Transverse colon (tissue), 4 donors: ENCODE results near the gene KIAA1328. TPM values are rescaled to one million over a fixed set of nuclear protein-coding genes. Genes with fewer than 3 reads are reported as not detected.

Source experiments
- DNase-seq: peaks from one replicate; pipeline ENCODE4 v3.0.0-alpha.2; 2019
- H3K27ac ChIP-seq, 4 donors: fragments of 200-600 bp; sonication (generic); 2 replicates each; pipeline ENCODE4 v1.5.1; 2016 to 2018; ENCODE audit warnings: inconsistent platforms in 4 of 4
- H3K27me3 ChIP-seq: fragments of 200-600 bp; sonication (generic); 2 replicates; pipeline ENCODE4 v1.5.1; 2017; ENCODE audit warnings: inconsistent platforms
- H3K36me3 ChIP-seq, 4 donors: fragments of 200-600 bp; sonication (generic); 2 replicates each; pipeline ENCODE4 v1.5.1; 2017 to 2019; ENCODE audit warnings: inconsistent platforms in 4 of 4
- H3K4me1 ChIP-seq, 4 donors: fragments of 200-600 bp; sonication (generic); 2 replicates each; pipeline ENCODE4 v1.5.1; 2017 to 2020; ENCODE audit warnings: inconsistent platforms in 4 of 4
- H3K4me3 ChIP-seq, 4 donors: fragments of 200-600 bp; sonication (generic); 1 replicate in 1 of 4; 2 replicates in 3 of 4; pipeline versions ENCODE4 v1.5.1 to v1.6.1; 2017 to 2019; ENCODE audit warnings: inconsistent platforms in 4 of 4
- H3K9me3 ChIP-seq, 2 donors: fragments of 200-600 bp; sonication (generic); 2 replicates each; pipeline ENCODE4 v1.5.1; 2017 to 2019; ENCODE audit warnings: inconsistent platforms in 2 of 2
- EP300 ChIP-seq: sonication (generic); formaldehyde crosslinking; IDR thresholded peaks from one replicate; pipeline ENCODE4 v1.6.1; 2017; ENCODE audit warnings: antibody characterized with exemption, low read depth
- POLR2A ChIP-seq: fragments of 450-650 bp; IDR thresholded peaks from one replicate; pipeline ENCODE4 v1.6.1; 2016; ENCODE audit warnings: antibody characterized with exemption, mild to moderate bottlenecking, moderate library complexity
- POLR2AphosphoS5 ChIP-seq, 3 donors: sonication (generic); formaldehyde crosslinking; IDR thresholded peaks; one replicate each; pipeline ENCODE4 v1.6.1; 2016; ENCODE audit warnings: antibody characterized with exemption in 3 of 3
- WGBS, 2 donors: methylation state at CpG; one replicate each; pipeline ENCODE4 v1.1.5; 2018; ENCODE audit warnings: low coverage in 1 of 2; 5-methylcytosine and 5-hydroxymethylcytosine counted together
- in situ Hi-C, 4 donors: fragments of 200-750 bp; cut with MboI; loops; one replicate each; pipeline versions ENCODE4 v1.15.0 to v1.15.1; 2017; ENCODE audit warnings: low sequenced_read_pairs in 3 of 4, low pct_ligation_motif_present in 1 of 4, low pct_unique_long_range_greater_than_20kb in 1 of 4
- intact Hi-C: fragments of 100-400 bp; cut with DNase I; formaldehyde crosslinking; loops from one replicate; pipeline ENCODE4 v1.15.1; 2023; ENCODE audit warnings: low total_unique reads
- total RNA-seq, 4 donors: library from RNA; depleted of rRNA; stranded (reverse); fragments of >200 nt; gene quantifications; one replicate each; pipeline ENCODE4 v1.1.0, GENCODE V29; 2016
- TF ChIP-seq, protein P1 (sequence below), 5 experiments: fragments of 200-600 bp in 3 of 5; fragments of 450-650 bp in 2 of 5; sonication (generic) in 3 of 5; IDR thresholded peaks; 1 replicate in 2 of 5; 2 replicates in 3 of 5; pipeline ENCODE4 v1.5.1; 2016 to 2017; ENCODE audit warnings: antibody characterized with exemption in 5 of 5, inconsistent platforms in 3 of 5, mild to moderate bottlenecking in 2 of 5, moderate library complexity in 1 of 5

Gene KIAA1328
- total RNA-seq, 4 donors from 2014 or later = 3.6 to 14.3 (median 11.3) TPM

DNA sequence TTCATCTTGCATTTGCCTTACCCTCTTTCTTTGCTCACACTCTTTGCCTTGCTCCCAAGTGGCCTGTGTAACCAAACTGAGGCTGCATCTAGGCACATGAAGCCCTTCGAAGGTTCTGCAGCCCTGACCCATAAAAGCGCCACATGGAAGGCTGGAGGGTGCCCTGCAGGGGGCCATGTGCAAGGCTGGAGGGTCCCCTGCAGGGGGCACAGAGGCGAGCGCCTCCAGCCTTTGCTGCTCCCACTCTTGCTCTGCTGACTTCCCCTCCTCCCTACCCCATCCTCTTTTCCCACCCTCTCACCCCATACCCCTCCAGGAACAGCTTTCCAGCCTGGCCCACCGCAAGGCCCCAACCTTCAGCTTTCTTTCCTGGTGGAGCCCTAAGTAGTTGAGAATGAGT lies 419.4 kb downstream of the KIAA1328 start:
- Histone ChIP-seq H3K4me3 (no peak overlapping the region), H3K27me3 (peaks cover 56% of the 10 kb centered on the region), H3K27ac (no peak overlapping the region), H3K36me3 (no peaks in the 10 kb centered on the region), H3K9me3 (no peaks in the 10 kb centered on the region), H3K4me1 (peaks cover 0 to 4% (median 0%) of the 10 kb centered on the region in 4 donors)
- in situ Hi-C loops = loop anchor here in 1 of 4 donors (25.0 kb wide), 1 partner anchor 114 kb away; no protein-coding TSS in a partner anchor
- no peak for DNase-seq
- 86 to 100% methylated on average over 1 to 5 of the region's 5 CpGs for WGBS, 2 donors
- intact Hi-C loops = no loop called here
- TF ChIP-seq, protein P1, sequence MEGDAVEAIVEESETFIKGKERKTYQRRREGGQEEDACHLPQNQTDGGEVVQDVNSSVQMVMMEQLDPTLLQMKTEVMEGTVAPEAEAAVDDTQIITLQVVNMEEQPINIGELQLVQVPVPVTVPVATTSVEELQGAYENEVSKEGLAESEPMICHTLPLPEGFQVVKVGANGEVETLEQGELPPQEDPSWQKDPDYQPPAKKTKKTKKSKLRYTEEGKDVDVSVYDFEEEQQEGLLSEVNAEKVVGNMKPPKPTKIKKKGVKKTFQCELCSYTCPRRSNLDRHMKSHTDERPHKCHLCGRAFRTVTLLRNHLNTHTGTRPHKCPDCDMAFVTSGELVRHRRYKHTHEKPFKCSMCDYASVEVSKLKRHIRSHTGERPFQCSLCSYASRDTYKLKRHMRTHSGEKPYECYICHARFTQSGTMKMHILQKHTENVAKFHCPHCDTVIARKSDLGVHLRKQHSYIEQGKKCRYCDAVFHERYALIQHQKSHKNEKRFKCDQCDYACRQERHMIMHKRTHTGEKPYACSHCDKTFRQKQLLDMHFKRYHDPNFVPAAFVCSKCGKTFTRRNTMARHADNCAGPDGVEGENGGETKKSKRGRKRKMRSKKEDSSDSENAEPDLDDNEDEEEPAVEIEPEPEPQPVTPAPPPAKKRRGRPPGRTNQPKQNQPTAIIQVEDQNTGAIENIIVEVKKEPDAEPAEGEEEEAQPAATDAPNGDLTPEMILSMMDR (IDR thresholded peaks at IDR 0.05) = no peak
- TF ChIP-seq EP300 (no peak), POLR2A (no peak), POLR2AphosphoS5 (IDR thresholded peaks at IDR 0.05) (no peak)

DNA sequence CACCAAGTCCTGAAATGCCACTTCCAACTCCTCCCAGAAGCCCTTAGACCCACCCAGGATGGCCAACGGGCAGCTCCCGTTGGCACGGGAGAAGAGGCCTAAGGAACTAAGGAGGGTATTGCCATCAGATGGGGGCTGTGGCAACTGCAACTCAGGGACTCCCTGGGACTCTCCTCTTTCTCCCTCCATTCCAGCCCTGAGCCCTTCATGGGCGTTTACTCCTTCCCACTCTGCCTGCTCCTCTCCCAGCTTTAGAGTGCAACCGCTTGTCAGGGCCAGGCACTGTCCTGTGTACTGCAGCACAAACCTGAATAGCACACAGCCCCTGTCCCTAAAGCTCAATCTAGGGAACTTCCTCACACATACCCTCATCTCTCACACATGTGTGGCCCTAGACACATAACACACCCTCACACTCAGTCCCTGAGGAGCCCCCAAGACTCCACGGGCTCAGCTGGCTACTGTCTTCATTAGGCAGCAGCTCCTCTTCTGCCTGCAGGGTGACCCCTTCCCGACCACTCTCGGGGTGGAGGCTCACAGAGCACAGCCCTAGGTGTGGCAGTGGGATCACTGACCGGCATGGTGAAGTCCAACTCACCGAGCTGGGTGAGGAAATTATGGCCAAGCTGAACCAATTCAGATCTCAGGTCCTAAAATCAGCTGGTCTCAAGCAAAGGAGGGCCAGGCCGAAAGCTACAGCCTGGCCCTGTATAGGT lies 420.4 kb downstream of the KIAA1328 start:
- peaks cover 0 to 8% (median 6%) of the 10 kb centered on the region in 4 donors for H3K4me1 ChIP-seq
- WGBS, 2 donors = 80% methylated on average over 11 of the region's 11 CpGs; no CpG with 5 or more reads in 1 of the 2 donors
- in situ Hi-C loops (loop anchor here in 1 of 4 donors (25.0 kb wide), 1 partner anchor 113 kb away; no protein-coding TSS in a partner anchor), intact Hi-C loops (no loop called here)
- H3K27me3 ChIP-seq = peaks cover 56% of the 10 kb centered on the region
- no peaks in the 10 kb centered on the region for H3K9me3 ChIP-seq
- TF ChIP-seq POLR2AphosphoS5 (IDR thresholded peaks at IDR 0.05) (no peak), EP300 (no peak), POLR2A (no peak)
- TF ChIP-seq, protein P1 (IDR thresholded peaks at IDR 0.05) = no peak
- no peak for DNase-seq
- no peaks in the 10 kb centered on the region for H3K36me3 ChIP-seq
- H3K27ac ChIP-seq = no peak overlapping the region
- no peak overlapping the region for H3K4me3 ChIP-seq

DNA sequence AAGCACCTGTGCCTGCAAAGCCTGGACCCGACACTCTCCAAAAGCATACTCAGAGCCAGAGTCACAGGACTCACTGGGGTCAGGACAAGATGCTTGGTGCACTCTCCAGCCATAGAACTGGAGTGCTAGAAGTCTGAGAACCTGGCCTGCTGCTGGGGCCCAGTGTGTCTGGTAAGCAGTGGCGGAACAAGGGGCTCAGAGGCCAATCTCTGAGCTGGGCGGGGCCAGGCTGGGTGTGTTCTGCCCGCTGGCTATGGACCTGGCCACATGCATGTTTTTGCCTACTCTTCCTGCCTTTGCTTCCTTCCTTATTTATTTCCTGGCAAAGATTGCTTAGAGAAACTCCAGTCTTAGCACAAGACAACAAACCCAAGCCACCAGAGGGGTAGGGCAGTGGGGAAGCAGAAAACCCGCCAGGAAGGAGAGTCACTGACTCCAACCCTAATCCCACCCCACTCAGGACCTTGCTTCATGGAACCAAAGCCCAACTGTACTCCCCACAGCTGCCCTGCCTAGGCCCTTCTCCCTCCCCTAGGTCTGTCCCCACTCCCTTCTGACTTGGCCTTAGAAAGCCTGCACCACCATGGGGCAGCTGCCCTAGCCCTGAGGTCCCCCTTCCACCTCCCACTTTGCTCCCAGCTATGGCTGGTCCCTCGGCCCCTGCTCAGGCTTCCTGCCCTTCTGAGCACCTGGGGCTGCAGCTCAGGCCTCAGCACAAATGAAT lies 421.1 kb downstream of the KIAA1328 start:
- in situ Hi-C loops = loop anchor here in 1 of 4 donors (25.0 kb wide), 1 partner anchor 112 kb away; no protein-coding TSS in a partner anchor
- 66% methylated on average over 6 of the region's 6 CpGs; no CpG with 5 or more reads in 1 of the 2 donors for WGBS, 2 donors
- peaks cover 56% of the 10 kb centered on the region for H3K27me3 ChIP-seq
- peaks cover 0 to 12% (median 10%) of the 10 kb centered on the region in 4 donors for H3K4me1 ChIP-seq
- no peaks in the 10 kb centered on the region for H3K9me3 ChIP-seq
- intact Hi-C loops = no loop called here
- no peak overlapping the region for H3K4me3 ChIP-seq
- DNase-seq = no peak
- H3K36me3 ChIP-seq = no peaks in the 10 kb centered on the region
- H3K27ac ChIP-seq = no peak overlapping the region
- TF ChIP-seq, protein P1 (IDR thresholded peaks at IDR 0.05) = no peak
- no peak for TF ChIP-seq POLR2AphosphoS5 (IDR thresholded peaks at IDR 0.05)
- TF ChIP-seq EP300 = no peak
- no peak for TF ChIP-seq POLR2A

- H3K4me3 ChIP-seq = no peak overlapping the region
- 71% methylated on average over 3 of the region's 3 CpGs; no CpG with 5 or more reads in 1 of the 2 donors for WGBS, 2 donors
- no peak for DNase-seq
- H3K27me3 ChIP-seq = peaks cover 61% of the 10 kb centered on the region
- H3K27ac ChIP-seq = no peak overlapping the region
- intact Hi-C loops = no loop called here
- TF ChIP-seq, protein P1 (IDR thresholded peaks at IDR 0.05) = no peak
- TF ChIP-seq POLR2AphosphoS5 (IDR thresholded peaks at IDR 0.05) (no peak), EP300 (no peak), POLR2A (no peak)
- H3K36me3 ChIP-seq = no peaks in the 10 kb centered on the region
- H3K9me3 ChIP-seq = no peaks in the 10 kb centered on the region
- peaks cover 0 to 12% (median 10%) of the 10 kb centered on the region in 4 donors for H3K4me1 ChIP-seq
- in situ Hi-C loops = no loop called here
These were observed 422.8 kb downstream of the KIAA1328 start for GRCh38 chr18:37251679-37252078.
